HepG2 (cell line): Measurements from ENCODE around the gene CD244. TPM values are rescaled to one million over a fixed set of nuclear protein-coding genes. Genes with fewer than 3 reads are reported as not detected.

Experiments
- ATAC-seq: fragments of 200-7000 bp; cut with Tn5 transposase; 3 replicates; pipeline ENCODE4 v1.9.1; 2020; ENCODE audit warnings: mild to moderate bottlenecking, moderate library complexity
- BruUV-seq: library from RNA; stranded (reverse); fragments of 400-500 nt; replicated peaks from 2 replicates; lab custom pipeline; 2021; lab: Mats Ljungman, UMichigan
- CTCF ChIA-PET: fragments of 300-600 bp; formaldehyde crosslinking; extraction: SDS; loops from one replicate; lab custom pipeline; 2021; ENCODE audit warnings: low total read pairs, inconsistent platforms, low intra/inter-chr PET ratio; lab: Yijun Ruan, JAX
- POLR2A ChIA-PET: fragments of 350-600 bp; sonication (Branson Sonifier 250); formaldehyde crosslinking; loops from one replicate; lab custom pipeline; 2020; ENCODE audit warnings: antibody characterized with exemption, inconsistent platforms; lab: Yijun Ruan, JAX
- DNase-seq: peaks from one replicate; pipeline ENCODE4 v3.0.0-alpha.2; 2015; ENCODE audit warnings: low spot score
- FAIRE-seq: peaks from 3 replicates; lab custom pipeline; 2011; peaks lifted over from hg19 to GRCh38; lab: Jason Lieb, UNC
- H2AFZ ChIP-seq: one replicate; pipeline ENCODE4 v1.6.1; 2011; ENCODE audit warnings: low read length, inconsistent platforms
- H3K27ac ChIP-seq: fragments of 300-600 bp; 3 replicates; pipeline ENCODE4 v1.8.0; 2011; ENCODE audit warnings: mixed run types, mild to moderate bottlenecking, mixed read lengths, low read length, inconsistent platforms; ENCODE audit not compliant: insufficient read depth; ENCODE audit errors: extremely low read length
- H3K27me3 ChIP-seq, 2 experiments: fragments of 200-600 bp in 1 of 2; 2 replicates in 1 of 2; 3 replicates in 1 of 2; pipeline versions ENCODE4 v1.6.0 to v1.8.0; 2011; ENCODE audit warnings: low read length in 2 of 2, mild to moderate bottlenecking in 2 of 2, moderate library complexity in 2 of 2, inconsistent platforms in 1 of 2; ENCODE audit not compliant: insufficient read depth in 2 of 2, control insufficient read depth in 1 of 2
- H3K36me3 ChIP-seq, 2 experiments: fragments of 200-600 bp in 1 of 2; replicated peaks in 1 of 2; 2 replicates in 1 of 2; 3 replicates in 1 of 2; pipeline versions ENCODE4 v1.5.1 to v1.8.0; 2011; ENCODE audit warnings: low read length in 2 of 2, inconsistent platforms in 1 of 2; ENCODE audit not compliant: insufficient read depth in 2 of 2, control insufficient read depth in 1 of 2
- H3K4me1 ChIP-seq: 2 replicates; pipeline ENCODE4 v1.5.1; 2012; ENCODE audit warnings: low read length, inconsistent platforms; ENCODE audit not compliant: insufficient read depth
- H3K4me2 ChIP-seq: 2 replicates; pipeline ENCODE4 v1.6.0; 2011; ENCODE audit warnings: low read depth, low read length, inconsistent platforms
- H3K4me3 ChIP-seq, 3 experiments: fragments of 200-600 bp in 1 of 3; sonication (generic), shearing (Covaris generic) in 1 of 3; replicated peaks in 1 of 3; 2 replicates each; pipeline ENCODE4 v1.5.1; 2011 to 2016; ENCODE audit warnings: low read length in 3 of 3, inconsistent platforms in 2 of 3, low read depth in 2 of 3, mild to moderate bottlenecking in 2 of 3, control low read depth in 1 of 3, mixed read lengths in 1 of 3; ENCODE audit not compliant: insufficient read depth in 1 of 3
- H3K79me2 ChIP-seq: one replicate; pipeline ENCODE4 v1.6.1; 2011; ENCODE audit warnings: low read length, inconsistent platforms; ENCODE audit not compliant: insufficient read depth
- H3K9ac ChIP-seq: 2 replicates; pipeline ENCODE4 v1.6.0; 2011; ENCODE audit warnings: mild to moderate bottlenecking, low read depth, low read length, inconsistent platforms; ENCODE audit not compliant: insufficient read depth
- H3K9me3 ChIP-seq: 2 replicates; pipeline ENCODE4 v1.5.1; 2012; ENCODE audit warnings: mild to moderate bottlenecking, low read length
- H4K20me1 ChIP-seq: 2 replicates; pipeline ENCODE4 v1.6.0; 2011; ENCODE audit warnings: inconsistent platforms, mild to moderate bottlenecking, low read length, moderate library complexity; ENCODE audit not compliant: insufficient read depth
- E2F1 ChIP-seq: sonication (generic); formaldehyde crosslinking; IDR thresholded peaks from 2 replicates; pipeline ENCODE4 v1.5.0; 2020; ENCODE audit warnings: missing genetic modification reagents
- GFI1 ChIP-seq: sonication (generic); formaldehyde crosslinking; IDR thresholded peaks from 2 replicates; pipeline ENCODE4 v1.5.0; 2020; ENCODE audit warnings: missing genetic modification reagents, mild to moderate bottlenecking, borderline replicate concordance
- KAT8 ChIP-seq: IDR thresholded peaks from 2 replicates; pipeline ENCODE4 v1.6.1; 2016; ENCODE audit warnings: missing genetic modification reagents, missing compliant biosample characterization
- MTF1 ChIP-seq: sonication (generic); formaldehyde crosslinking; IDR thresholded peaks from 2 replicates; pipeline ENCODE4 v1.5.0; 2020; ENCODE audit warnings: missing genetic modification reagents
- PRDM15 ChIP-seq: sonication (generic); formaldehyde crosslinking; IDR thresholded peaks from 2 replicates; pipeline ENCODE4 v1.4.0; 2020; ENCODE audit warnings: missing genetic modification reagents
- RFX1 ChIP-seq: fragments of 450-650 bp; IDR thresholded peaks from 2 replicates; pipeline ENCODE4 v1.6.1; 2017
- SALL1 ChIP-seq: sonication (generic); formaldehyde crosslinking; IDR thresholded peaks from 2 replicates; pipeline ENCODE4 v1.8.0; 2022; ENCODE audit warnings: mild to moderate bottlenecking, missing genetic modification reagents
- SMYD3 ChIP-seq: sonication (generic); formaldehyde crosslinking; IDR thresholded peaks from 2 replicates; pipeline ENCODE4 v1.8.1; 2023; ENCODE audit warnings: mild to moderate bottlenecking, missing genetic modification reagents
- TFDP2 ChIP-seq: sonication (generic); formaldehyde crosslinking; IDR thresholded peaks from 2 replicates; pipeline ENCODE4 v1.4.0; 2020; ENCODE audit warnings: missing genetic modification reagents
- U2AF2 ChIP-seq: fragments of 200-400 bp; formaldehyde crosslinking; IDR thresholded peaks from 2 replicates; pipeline ENCODE4 v1.6.1; 2017; ENCODE audit warnings: low read depth, mild to moderate bottlenecking, low read length
- ZBTB44 ChIP-seq: sonication (generic); formaldehyde crosslinking; IDR thresholded peaks from 2 replicates; pipeline ENCODE4 v1.4.0; 2020; ENCODE audit warnings: missing genetic modification reagents
- ZFP82 ChIP-seq: sonication (generic); formaldehyde crosslinking; IDR thresholded peaks from 2 replicates; pipeline ENCODE4 v1.5.1; 2020; ENCODE audit warnings: mild to moderate bottlenecking, missing genetic modification reagents, borderline replicate concordance
- ZNF331 ChIP-seq: sonication (generic); formaldehyde crosslinking; IDR thresholded peaks from 2 replicates; pipeline ENCODE4 v1.4.0; 2020; ENCODE audit warnings: missing genetic modification reagents
- ZNF431 ChIP-seq: sonication (generic); formaldehyde crosslinking; IDR thresholded peaks from 2 replicates; pipeline ENCODE4 v1.9.0; 2022; ENCODE audit warnings: missing genetic modification reagents, low read depth, mild to moderate bottlenecking, borderline replicate concordance
- ZNF557 ChIP-seq: sonication (generic); formaldehyde crosslinking; IDR thresholded peaks from 2 replicates; pipeline ENCODE4 v1.4.0; 2020; ENCODE audit warnings: missing genetic modification reagents
- ZNF567 ChIP-seq: sonication (generic); formaldehyde crosslinking; IDR thresholded peaks from 2 replicates; pipeline ENCODE4 v1.8.1; 2023; ENCODE audit warnings: mild to moderate bottlenecking, missing genetic modification reagents, borderline replicate concordance
- ZNF83 ChIP-seq: sonication (generic); formaldehyde crosslinking; IDR thresholded peaks from 2 replicates; pipeline ENCODE4 v1.4.0; 2020; ENCODE audit warnings: missing genetic modification reagents, mild to moderate bottlenecking, borderline replicate concordance
- ZSCAN9 ChIP-seq: IDR thresholded peaks from 2 replicates; pipeline ENCODE4 v1.6.1; 2016; ENCODE audit warnings: borderline replicate concordance
- ZZZ3 ChIP-seq: sonication (generic); formaldehyde crosslinking; IDR thresholded peaks from 2 replicates; pipeline ENCODE4 v1.4.0; 2020; ENCODE audit warnings: missing genetic modification reagents, mild to moderate bottlenecking, borderline replicate concordance
- WGBS: methylation state at CpG from one replicate; pipeline ENCODE4 v1.1.6; 2017; ENCODE audit warnings: low lambda C conversion rate; 5-methylcytosine and 5-hydroxymethylcytosine counted together
- in situ Hi-C: cut with HindIII; loops from 2 replicates; pipeline ENCODE4 v1.10.0; 2017; ENCODE audit warnings: low pct_unique_long_range_greater_than_20kb; ENCODE audit not compliant: extremely low pct_ligation_motif_present
- intact Hi-C: fragments of 100-400 bp; cut with micrococcal nuclease; formaldehyde crosslinking; loops from one replicate; pipeline ENCODE4 v1.10.0; 2022; ENCODE audit not compliant: unreplicated experiment
- polyA plus RNA-seq, 8 experiments: library from polyadenylated mRNA; depleted of rRNA in 3 of 8; stranded (reverse) in 7 of 8; unstranded in 1 of 8; fragments of >200 nt; fragmentation: Illumina TruSeq in 4 of 8; extraction: Trizol in 4 of 8; gene quantifications; 2 replicates each; pipeline versions ENCODE4 v1.2.1 to v1.2.3, GENCODE V29; 2011 to 2016; ENCODE audit warnings: low read depth in 4 of 8, missing spikeins in 1 of 8, mixed read lengths in 1 of 8; ENCODE audit not compliant: insufficient read depth in 1 of 8
- total RNA-seq, 5 experiments: library from RNA; depleted of rRNA; stranded (reverse); fragments of >200 nt; fragmentation: Illumina TruSeq; extraction: Trizol; gene quantifications; 2 replicates each; pipeline ENCODE4 v1.2.3, GENCODE V29; 2016; ENCODE audit warnings: low read depth in 1 of 5

The CD244 gene
- total and polyA plus RNA-seq, 2 of the 13 experiments (the other 11 are each of a cell fraction or from before 2014, with no cell fraction given), result 0.09 TPM; not detected in 1

GRCh38 chr1:160797271-160797709, 65.4 kb downstream of the CD244 start:
- no peak for FAIRE-seq
- H3K9ac ChIP-seq, result no peak overlapping the region
- WGBS, result 18% methylated on average over 3 of the region's 3 CpGs
- intact Hi-C loops, result no loop called here
- no peaks in the 10 kb centered on the region for H3K36me3 ChIP-seq
- H3K79me2 ChIP-seq, result no peaks in the 10 kb centered on the region
- in situ Hi-C loops, result no loop called here
- no peak overlapping the region for H3K27ac ChIP-seq
- DNase-seq, result no peak
- no peak overlapping the region for H3K4me2 ChIP-seq
- H2AFZ ChIP-seq, result no peak overlapping the region
- H4K20me1 ChIP-seq, result no peaks in the 10 kb centered on the region
- no peak overlapping the region for H3K4me3 ChIP-seq
- H3K4me1 ChIP-seq, result no peaks in the 10 kb centered on the region
- ChIA-PET CTCF (no interaction called here), POLR2A (no interaction called here)
- H3K9me3 ChIP-seq, result no peaks in the 10 kb centered on the region
- no peak for ATAC-seq
- BruUV-seq, result no TSS peak
- TF ChIP-seq RFX1 (no peak), TFDP2 (no peak), SMYD3 (no peak), ZZZ3 (CRISPR knock-in tag) (no peak), KAT8 (no peak), GFI1 (CRISPR knock-in tag) (no peak), ZNF557 (CRISPR knock-in tag) (no peak), MTF1 (CRISPR knock-in tag) (no peak), SALL1 (CRISPR knock-in tag) (no peak), ZFP82 (CRISPR knock-in tag) (no peak), U2AF2 (no peak), ZNF567 (CRISPR knock-in tag) (no peak), ZNF83 (no peak), ZNF431 (CRISPR knock-in tag) (no peak), ZBTB44 (CRISPR knock-in tag) (no peak), E2F1 (CRISPR knock-in tag) (no peak), ZSCAN9 (CRISPR knock-in tag) (no peak), ZNF331 (CRISPR knock-in tag) (no peak), PRDM15 (CRISPR knock-in tag) (no peak)
- no peaks in the 10 kb centered on the region; a peak in 1 of 5 replicates for H3K27me3 ChIP-seq
